ENCODE data around the gene SRP14. TPM values are rescaled to one million over a fixed set of nuclear protein-coding genes. Genes with fewer than 3 reads are reported as not detected.

The SRP14 gene
- total RNA-seq, 8 experiments from 2014 or later = 255 to 393 (median 333) TPM

DNA sequence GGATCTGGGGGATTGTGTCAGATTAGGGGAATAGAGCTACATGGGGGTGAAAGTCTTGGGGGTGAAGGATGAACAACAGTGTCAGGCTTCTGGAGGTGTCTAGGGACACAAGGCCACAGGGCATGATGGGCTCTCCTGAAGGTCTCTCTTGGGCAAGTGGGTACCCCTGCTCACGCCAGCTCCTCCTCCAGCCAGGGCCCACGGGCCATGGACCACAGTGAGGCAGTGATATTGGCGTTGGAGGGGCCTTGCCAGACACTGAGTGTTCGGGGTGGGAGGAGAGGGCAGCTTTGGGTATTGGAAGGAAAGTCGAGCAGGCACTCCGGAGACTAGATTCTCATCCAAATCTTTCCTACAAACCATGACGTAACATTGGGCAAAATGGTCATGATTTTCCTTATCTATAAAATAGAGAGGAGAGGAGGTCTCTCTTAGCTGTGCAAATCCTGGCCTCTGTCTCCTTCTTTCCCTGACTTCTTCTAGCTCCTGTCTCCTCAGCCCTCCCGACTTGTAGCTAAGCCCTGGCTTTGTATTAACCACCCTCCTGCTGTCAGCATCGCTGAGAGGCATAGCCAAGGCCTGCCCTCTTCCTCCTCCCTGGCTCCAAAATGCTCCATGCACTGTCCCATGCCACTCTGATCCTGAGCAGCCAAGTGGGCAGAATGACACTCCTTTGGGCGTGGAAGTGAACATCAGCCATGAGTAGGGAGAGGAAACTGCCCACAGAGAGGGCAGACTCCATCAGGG, 24.0 kb upstream of the SRP14 start:
- in situ Hi-C loops (cut with MboI; ENCODE audit: low pct_unique_long_range_greater_than_20kb in 2 of 9, low sequenced_read_pairs in 9 of 9, unreplicated experiment in 9 of 9) = no loop called here
- WGBS, 10 experiments = 50 to 100% (median 88%) methylated on average over 1 to 5 of the region's 10 CpGs; no CpG with 5 or more reads in 3 of the 10 experiments
- Histone ChIP-seq H3K4me3 (no peak overlapping the region), H3K4me1 (replicated peaks in 1 of 2) (peaks cover 0 to under 1% of the 10 kb centered on the region in 2 donors), H3K27ac (no peak overlapping the region)
- peak in 3 of 8 experiments; percentile 7 to 29 (median 11) for ATAC-seq (replicated peaks in 6 of 8)

DNA sequence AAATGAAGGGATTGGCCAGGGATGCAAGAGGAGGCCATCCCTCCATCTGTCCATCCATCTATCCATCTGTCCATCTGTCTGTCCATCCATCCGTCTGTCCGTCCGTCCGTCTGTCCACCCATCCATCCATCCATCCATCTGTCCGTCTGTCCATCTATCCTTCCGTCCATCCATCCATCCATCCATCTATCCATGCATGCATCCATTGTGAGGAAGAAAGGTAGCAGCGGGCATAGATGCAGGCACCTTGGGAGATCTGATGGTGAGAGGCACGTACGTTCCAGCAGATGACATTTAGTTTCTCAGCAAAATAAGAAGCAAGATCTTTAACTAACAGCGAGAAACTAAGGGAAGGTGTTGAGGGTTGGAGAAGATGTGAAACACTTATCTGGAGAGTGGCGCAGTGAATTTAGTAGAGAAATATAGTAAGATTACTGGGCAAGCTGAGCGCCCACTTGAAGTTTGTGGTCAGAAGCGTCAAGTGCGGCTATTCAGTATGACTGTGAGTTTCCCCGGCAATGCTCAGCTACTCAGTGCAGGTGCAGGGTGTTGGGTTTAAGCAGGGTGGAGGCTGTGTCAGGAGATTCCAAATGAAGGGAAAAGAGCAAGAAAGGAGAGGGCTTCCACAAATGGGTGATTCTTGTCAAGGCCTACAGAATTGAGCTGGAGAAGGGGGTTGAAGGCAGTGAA, 22.4 kb upstream of the SRP14 start:
- no peak for ATAC-seq (replicated peaks in 6 of 8)
- Histone ChIP-seq H3K4me3 (no peak overlapping the region), H3K27ac (no peak overlapping the region), H3K4me1 (replicated peaks in 1 of 2) (no peaks in the 10 kb centered on the region)
- 92 to 100% (median 98%) methylated on average over 3 to 13 of the region's 15 CpGs for WGBS, 10 experiments
- in situ Hi-C loops (cut with MboI; ENCODE audit: low pct_unique_long_range_greater_than_20kb in 2 of 9, low sequenced_read_pairs in 9 of 9, unreplicated experiment in 9 of 9) = no loop called here

GRCh38 chr15:40060236-40060961, 21.4 kb upstream of the SRP14 start:
- 71 to 100% (median 91%) methylated on average over 1 to 9 of the region's 10 CpGs; no CpG with 5 or more reads in 3 of the 10 experiments for WGBS, 10 experiments
- in situ Hi-C loops (cut with MboI; ENCODE audit: low pct_unique_long_range_greater_than_20kb in 2 of 9, low sequenced_read_pairs in 9 of 9, unreplicated experiment in 9 of 9) = no loop called here
- Histone ChIP-seq H3K4me3 (no peak overlapping the region), H3K27ac (no peak overlapping the region), H3K4me1 (replicated peaks in 1 of 2) (no peaks in the 10 kb centered on the region)
- ATAC-seq (replicated peaks in 6 of 8) = no peak

- Histone ChIP-seq H3K4me3 (no peak overlapping the region), H3K4me1 (replicated peaks in 1 of 2) (no peaks in the 10 kb centered on the region), H3K27ac (no peak overlapping the region)
- in situ Hi-C loops (cut with MboI; ENCODE audit: low pct_unique_long_range_greater_than_20kb in 2 of 9, low sequenced_read_pairs in 9 of 9, unreplicated experiment in 9 of 9) = no loop called here
- WGBS, 10 experiments = 80 to 100% (median 93%) methylated on average over 1 to 5 of the region's 11 CpGs; no CpG with 5 or more reads in 3 of the 10 experiments
- ATAC-seq (replicated peaks in 6 of 8) = no peak
These were observed 20.8 kb upstream of the SRP14 start for GRCh38 chr15:40059821-40060220.

DNA sequence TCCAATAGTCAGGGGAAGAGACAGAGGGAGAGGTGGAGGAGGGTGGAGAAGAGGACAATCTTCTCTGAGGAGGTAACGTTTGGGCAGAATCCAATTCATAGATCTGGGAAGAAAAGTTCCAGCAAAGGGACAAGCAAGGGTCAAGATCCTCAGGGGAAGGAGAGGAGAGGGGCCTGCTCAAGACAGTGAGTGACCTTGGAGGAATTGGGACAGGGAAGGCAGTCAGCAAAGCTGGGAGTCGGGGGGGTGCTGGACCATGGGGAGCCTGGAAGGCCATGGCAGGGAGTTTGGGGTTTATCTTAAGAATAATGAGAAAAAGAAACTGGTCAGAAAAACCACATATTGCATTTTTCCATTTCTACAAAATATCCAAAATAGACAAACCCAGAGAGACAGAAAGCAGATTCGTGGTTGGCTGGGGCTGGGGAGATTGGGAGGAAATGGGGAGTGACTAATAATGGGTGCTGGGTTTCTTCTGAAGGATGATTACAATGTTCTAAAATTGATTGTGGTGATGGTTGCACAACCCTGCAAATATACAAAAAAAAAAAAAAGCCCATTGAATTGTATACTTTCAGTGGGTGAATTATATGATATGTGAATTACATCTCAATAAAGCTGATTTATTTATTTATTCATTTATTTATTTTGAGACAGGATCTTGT, 19.6 kb upstream of the SRP14 start:
- no peak overlapping the region for H3K4me3 ChIP-seq
- WGBS, 10 experiments = 33 to 90% (median 77%) methylated on average over 1 to 3 of the region's 3 CpGs; no CpG with 5 or more reads in 2 of the 10 experiments
- in situ Hi-C loops (cut with MboI; ENCODE audit: low pct_unique_long_range_greater_than_20kb in 2 of 9, low sequenced_read_pairs in 9 of 9, unreplicated experiment in 9 of 9) = no loop called here
- H3K4me1 ChIP-seq (replicated peaks in 1 of 2) = peaks cover 0 to 2% of the 10 kb centered on the region in 2 donors
- H3K27ac ChIP-seq = no peak overlapping the region
- ATAC-seq (replicated peaks in 6 of 8) = no peak

- H3K27ac ChIP-seq = no peak overlapping the region
- in situ Hi-C loops (cut with MboI; ENCODE audit: low pct_unique_long_range_greater_than_20kb in 2 of 9, low sequenced_read_pairs in 9 of 9, unreplicated experiment in 9 of 9) = no loop called here
- no peak overlapping the region for H3K4me3 ChIP-seq
- WGBS, 10 experiments = 80 to 100% (median 87%) methylated on average over 1 to 4 of the region's 14 CpGs; no CpG with 5 or more reads in 5 of the 10 experiments
- H3K4me1 ChIP-seq (replicated peaks in 1 of 2) = peaks cover 0 to 7% of the 10 kb centered on the region in 2 donors
- peak in 2 of 8 experiments; percentile 9 to 17 for ATAC-seq (replicated peaks in 6 of 8)
These were observed 16.8 kb upstream of the SRP14 start for GRCh38 chr15:40055576-40056293.

DNA sequence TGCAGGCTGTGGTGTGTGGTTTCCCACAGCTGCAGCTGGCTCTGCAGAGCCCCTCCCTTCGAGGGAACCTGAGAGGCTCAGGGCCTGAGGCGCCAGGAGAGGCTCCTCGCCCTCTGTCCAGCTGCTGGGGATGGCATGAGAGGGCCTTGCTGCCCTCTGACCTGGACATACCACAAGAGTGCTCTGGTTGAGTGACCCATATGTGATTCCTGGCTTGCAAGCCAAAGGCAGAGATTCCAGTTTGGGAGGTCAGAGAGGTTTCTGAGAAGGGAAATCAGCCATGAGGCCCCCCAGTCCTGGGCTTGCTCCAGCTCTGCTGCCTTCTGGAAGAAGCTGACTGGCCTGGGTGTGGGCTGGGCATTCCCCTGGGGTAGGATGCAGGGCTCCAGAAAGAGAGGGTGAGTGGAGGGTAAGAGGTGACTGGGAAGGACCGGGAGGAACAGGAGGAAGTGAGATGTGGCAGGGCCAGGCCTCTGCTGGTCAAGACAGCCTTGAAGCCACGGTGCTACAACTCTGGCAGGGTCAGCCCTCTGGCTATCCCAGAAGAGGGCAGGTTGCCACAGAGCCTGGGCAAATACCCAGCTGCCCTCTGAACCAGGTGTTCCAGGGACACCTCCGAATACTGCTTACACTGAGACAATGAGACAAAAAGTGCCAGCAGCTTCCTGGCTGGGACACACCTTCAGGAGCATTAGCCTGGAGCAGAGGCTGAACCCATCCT, 16.0 kb upstream of the SRP14 start:
- H3K27ac ChIP-seq = no peak overlapping the region
- in situ Hi-C loops (cut with MboI; ENCODE audit: low pct_unique_long_range_greater_than_20kb in 2 of 9, low sequenced_read_pairs in 9 of 9, unreplicated experiment in 9 of 9) = no loop called here
- WGBS, 10 experiments = 71 to 93% (median 80%) methylated on average over 1 to 3 of the region's 6 CpGs; no CpG with 5 or more reads in 7 of the 10 experiments
- no peak overlapping the region for H3K4me3 ChIP-seq
- ATAC-seq (replicated peaks in 6 of 8) = peak in 5 of 8 experiments; percentile 7 to 88 (median 48)
- H3K4me1 ChIP-seq (replicated peaks in 1 of 2) = peaks cover 0 to 7% of the 10 kb centered on the region in 2 donors

- in situ Hi-C loops (cut with MboI; ENCODE audit: low pct_unique_long_range_greater_than_20kb in 2 of 9, low sequenced_read_pairs in 9 of 9, unreplicated experiment in 9 of 9) = no loop called here
These were observed 15.5 kb upstream of the SRP14 start for GRCh38 chr15:40054605-40054854.

DNA sequence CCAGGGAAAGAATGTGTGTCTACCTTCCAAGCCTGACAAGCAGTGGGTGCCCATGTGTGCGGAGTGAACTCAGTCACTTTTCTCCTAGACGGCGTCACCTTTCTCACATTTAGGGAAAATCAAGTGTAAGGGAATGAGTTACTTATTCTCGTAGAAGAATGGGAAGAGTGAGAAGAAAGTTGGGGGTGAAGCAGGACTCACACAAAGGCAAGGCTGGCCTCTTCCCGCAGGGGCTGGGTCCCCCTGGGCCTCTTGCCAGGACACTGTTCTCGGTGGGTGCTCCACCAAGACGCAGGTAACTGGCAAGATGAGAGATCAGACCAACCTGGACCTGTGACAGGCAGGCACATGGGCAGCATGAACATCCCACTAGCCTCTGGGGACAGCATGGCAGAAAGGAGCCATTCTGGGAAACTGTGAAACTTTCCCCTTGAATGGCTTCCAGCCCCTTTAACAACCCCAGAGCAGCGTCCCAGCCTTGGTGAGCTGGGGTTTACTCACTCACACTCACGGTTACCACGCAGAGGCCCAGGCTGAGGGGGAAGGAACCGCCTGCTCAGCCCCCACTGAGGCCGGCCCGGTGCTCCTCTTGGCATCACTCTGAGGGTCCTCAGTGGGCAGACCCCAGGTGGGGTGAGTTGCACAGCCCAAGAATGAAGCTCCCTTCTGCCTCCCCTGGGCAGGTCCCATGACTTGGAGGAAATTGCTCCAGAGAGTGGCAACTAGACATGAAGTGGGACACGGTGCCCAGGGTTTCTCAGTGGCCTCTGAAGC, 15.0 kb upstream of the SRP14 start:
- in situ Hi-C loops (cut with MboI; ENCODE audit: low pct_unique_long_range_greater_than_20kb in 2 of 9, low sequenced_read_pairs in 9 of 9, unreplicated experiment in 9 of 9) = no loop called here
- ATAC-seq (replicated peaks in 6 of 8) = no peak
- 40 to 100% (median 85%) methylated on average over 1 to 7 of the region's 14 CpGs; no CpG with 5 or more reads in 4 of the 10 experiments for WGBS, 10 experiments
- Histone ChIP-seq H3K4me3 (no peak overlapping the region), H3K4me1 (replicated peaks in 1 of 2) (peaks cover 0 to 7% of the 10 kb centered on the region in 2 donors), H3K27ac (no peak overlapping the region)

More at GRCh38 chr15:40054605-40054854, 15.5 kb upstream of the SRP14 start:
- ATAC-seq (replicated peaks in 6 of 8) = no peak
- Histone ChIP-seq H3K4me3 (no peak overlapping the region), H3K4me1 (replicated peaks in 1 of 2) (peaks cover 0 to 7% of the 10 kb centered on the region in 2 donors), H3K27ac (no peak overlapping the region)
- WGBS, 10 experiments = no CpG with 5 or more reads among the region's 3 CpGs

GRCh38 chr15:40053079-40053830, 14.3 kb upstream of the SRP14 start:
- Histone ChIP-seq H3K4me1 (replicated peaks in 1 of 2) (peaks cover 0 to 7% of the 10 kb centered on the region in 2 donors), H3K27ac (no peak overlapping the region), H3K4me3 (no peak overlapping the region)
- 10 to 91% (median 74%) methylated on average over 1 to 8 of the region's 12 CpGs; no CpG with 5 or more reads in 3 of the 10 experiments for WGBS, 10 experiments
- peak in 3 of 8 experiments; percentile 12 to 59 (median 50) for ATAC-seq (replicated peaks in 6 of 8)
- in situ Hi-C loops (cut with MboI; ENCODE audit: low pct_unique_long_range_greater_than_20kb in 2 of 9, low sequenced_read_pairs in 9 of 9, unreplicated experiment in 9 of 9) = no loop called here

DNA sequence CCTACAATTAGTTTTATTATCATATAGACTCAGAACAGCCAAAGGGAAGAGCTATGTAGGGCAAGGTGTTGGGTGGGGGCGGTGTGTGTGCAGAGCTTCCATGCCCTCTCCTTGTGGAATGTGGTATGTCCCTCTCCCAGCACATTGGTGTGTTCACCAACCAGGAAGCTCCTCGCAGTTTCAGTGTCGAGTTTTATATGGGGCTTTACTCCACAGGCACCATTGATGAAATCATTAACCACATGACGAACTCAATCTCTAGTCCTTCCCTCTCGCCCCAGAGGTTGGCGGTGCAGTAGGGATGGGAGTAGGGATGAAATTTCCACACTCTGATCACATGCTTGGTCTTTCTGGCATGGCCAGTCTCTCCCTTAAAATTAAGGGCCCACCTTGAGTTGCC, 13.6 kb upstream of the SRP14 start:
- no peak for ATAC-seq (replicated peaks in 6 of 8)
- Histone ChIP-seq H3K4me3 (no peak overlapping the region), H3K4me1 (replicated peaks in 1 of 2) (peaks cover 6 to 11% of the 10 kb centered on the region in 2 donors), H3K27ac (no peak overlapping the region)
- in situ Hi-C loops (cut with MboI; ENCODE audit: low pct_unique_long_range_greater_than_20kb in 2 of 9, low sequenced_read_pairs in 9 of 9, unreplicated experiment in 9 of 9) = no loop called here
- WGBS, 10 experiments = 60 to 100% (median 86%) methylated on average over 1 to 5 of the region's 6 CpGs; no CpG with 5 or more reads in 4 of the 10 experiments

Measured in motor neuron (in vitro differentiated cells).